Hepatocyte (in vitro differentiated cells): ENCODE results near the gene NR1D1. TPM values are rescaled to one million over a fixed set of nuclear protein-coding genes. Genes with fewer than 3 reads are reported as not detected.

Experiments
- DNase-seq: peaks from one replicate; pipeline ENCODE4 v3.0.0-alpha.2; 2016; ENCODE audit warnings: low spot score
- H2AFZ ChIP-seq: fragments of 200-600 bp; sonication (generic); 2 replicates; pipeline ENCODE4 v1.6.0; 2016; ENCODE audit warnings: antibody characterized with exemption, mild to moderate bottlenecking
- H3K27ac ChIP-seq: fragments of 200-600 bp; sonication (generic); 2 replicates; pipeline ENCODE4 v1.5.1; 2016; ENCODE audit warnings: mild to moderate bottlenecking
- H3K27me3 ChIP-seq: fragments of 200-600 bp; sonication (generic); 2 replicates; pipeline ENCODE4 v1.6.1; 2016
- H3K36me3 ChIP-seq: fragments of 200-600 bp; sonication (generic); replicated peaks from 2 replicates; pipeline ENCODE4 v1.5.1; 2016; ENCODE audit warnings: low read depth; ENCODE audit not compliant: insufficient read depth
- H3K4me1 ChIP-seq: fragments of 200-600 bp; sonication (generic); 2 replicates; pipeline ENCODE4 v1.5.1; 2016; ENCODE audit warnings: mild to moderate bottlenecking, moderate library complexity; ENCODE audit not compliant: insufficient read depth
- H3K4me2 ChIP-seq: fragments of 200-600 bp; sonication (generic); 2 replicates; pipeline ENCODE4 v1.6.0; 2016
- H3K4me3 ChIP-seq: fragments of 200-600 bp; sonication (generic); 2 replicates; pipeline ENCODE4 v1.5.1; 2016; ENCODE audit warnings: mild to moderate bottlenecking
- H3K79me2 ChIP-seq: fragments of 200-600 bp; sonication (generic); 2 replicates; pipeline ENCODE4 v1.6.0; 2017; ENCODE audit warnings: mild to moderate bottlenecking
- H3K9me2 ChIP-seq: fragments of 200-600 bp; sonication (generic); replicated peaks from 2 replicates; pipeline ENCODE4 v1.6.0; 2017; ENCODE audit warnings: mild to moderate bottlenecking; ENCODE audit not compliant: insufficient read depth
- H3K9me3 ChIP-seq: fragments of 200-600 bp; sonication (generic); 2 replicates; pipeline ENCODE4 v1.5.1; 2016; ENCODE audit warnings: low read depth, mild to moderate bottlenecking
- H4K20me1 ChIP-seq: fragments of 200-600 bp; sonication (generic); 2 replicates; pipeline ENCODE4 v1.6.0; 2016; ENCODE audit warnings: mild to moderate bottlenecking; ENCODE audit not compliant: insufficient read depth, poor library complexity, severe bottlenecking
- EZH2 ChIP-seq: fragments of 200-600 bp; sonication (generic); IDR thresholded peaks from 2 replicates; pipeline ENCODE4 v1.6.1; 2016; ENCODE audit warnings: antibody characterized with exemption, mild to moderate bottlenecking, borderline replicate concordance
- EZH2phosphoT487 ChIP-seq: fragments of 200-600 bp; sonication (generic); IDR thresholded peaks from one replicate; pipeline ENCODE4 v1.6.1; 2018; ENCODE audit warnings: antibody characterized with exemption, mild to moderate bottlenecking, low read depth, moderate library complexity; ENCODE audit not compliant: unreplicated experiment, severe bottlenecking
- WGBS: methylation state at CpG from one replicate; pipeline ENCODE4 v1.1.6; 2016; ENCODE audit warnings: low lambda C conversion rate; ENCODE audit errors: missing lambda C conversion rate; 5-methylcytosine and 5-hydroxymethylcytosine counted together
- polyA plus RNA-seq: library from polyadenylated mRNA; unstranded; fragments of >200 nt; fragmentation: Nextera tagmentation; extraction: Ambion mirVana; gene quantifications from 2 replicates; pipeline ENCODE4 v1.2.1, GENCODE V29; 2016
- total RNA-seq: library from RNA; depleted of rRNA; stranded (reverse); fragments of >200 nt; gene quantifications from 2 replicates; pipeline ENCODE4 v1.2.3, GENCODE V29; 2014
- TF ChIP-seq, protein P1 (sequence below): fragments of 200-600 bp; sonication (generic); IDR thresholded peaks from 2 replicates; pipeline ENCODE4 v1.5.1; 2016; ENCODE audit warnings: antibody characterized with exemption, mild to moderate bottlenecking; ENCODE audit not compliant: poor library complexity

NR1D1 gene
- total and polyA plus RNA-seq, 2 experiments from 2014 or later, result 3.0 to 7.1 TPM

DNA sequence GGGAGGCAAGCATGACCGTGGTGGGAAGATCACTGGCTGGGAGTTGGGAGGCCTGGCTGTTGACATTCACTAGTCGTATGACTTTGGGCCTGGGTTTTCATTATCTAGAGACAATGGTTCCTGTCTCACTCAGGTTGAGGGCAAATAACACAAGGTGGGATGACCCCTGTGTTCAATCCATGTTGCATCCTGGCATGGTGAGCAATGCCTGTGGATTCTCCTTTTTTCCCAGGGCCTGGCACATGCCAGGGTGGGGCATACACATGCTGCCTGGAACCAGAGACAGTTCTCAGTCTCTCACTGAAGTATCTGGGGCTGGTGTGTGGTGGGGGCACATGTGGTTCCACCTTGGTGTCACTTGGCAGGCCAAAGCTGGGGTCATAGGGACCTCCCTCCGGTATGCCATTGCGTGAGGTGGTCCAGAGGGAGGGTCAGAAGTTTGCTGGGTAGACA is 32.2 kb downstream of the NR1D1 start:
- Histone ChIP-seq H2AFZ (no peak overlapping the region), H3K4me1 (peaks cover 85% of the 10 kb centered on the region), H3K36me3 (no peaks in the 10 kb centered on the region), H4K20me1 (peaks cover 4% of the 10 kb centered on the region), H3K9me2 (no peaks in the 10 kb centered on the region), H3K9me3 (no peaks in the 10 kb centered on the region), H3K27ac (peak overlapping the region; percentile 98), H3K4me2 (peak overlapping the region; percentile 67), H3K79me2 (peaks cover 90% of the 10 kb centered on the region), H3K27me3 (no peaks in the 10 kb centered on the region), H3K4me3 (no peak overlapping the region)
- WGBS, result 66% methylated on average over 4 of the region's 4 CpGs
- TF ChIP-seq EZH2, result no peak
- no peak for TF ChIP-seq EZH2phosphoT487
- TF ChIP-seq, protein P1, sequence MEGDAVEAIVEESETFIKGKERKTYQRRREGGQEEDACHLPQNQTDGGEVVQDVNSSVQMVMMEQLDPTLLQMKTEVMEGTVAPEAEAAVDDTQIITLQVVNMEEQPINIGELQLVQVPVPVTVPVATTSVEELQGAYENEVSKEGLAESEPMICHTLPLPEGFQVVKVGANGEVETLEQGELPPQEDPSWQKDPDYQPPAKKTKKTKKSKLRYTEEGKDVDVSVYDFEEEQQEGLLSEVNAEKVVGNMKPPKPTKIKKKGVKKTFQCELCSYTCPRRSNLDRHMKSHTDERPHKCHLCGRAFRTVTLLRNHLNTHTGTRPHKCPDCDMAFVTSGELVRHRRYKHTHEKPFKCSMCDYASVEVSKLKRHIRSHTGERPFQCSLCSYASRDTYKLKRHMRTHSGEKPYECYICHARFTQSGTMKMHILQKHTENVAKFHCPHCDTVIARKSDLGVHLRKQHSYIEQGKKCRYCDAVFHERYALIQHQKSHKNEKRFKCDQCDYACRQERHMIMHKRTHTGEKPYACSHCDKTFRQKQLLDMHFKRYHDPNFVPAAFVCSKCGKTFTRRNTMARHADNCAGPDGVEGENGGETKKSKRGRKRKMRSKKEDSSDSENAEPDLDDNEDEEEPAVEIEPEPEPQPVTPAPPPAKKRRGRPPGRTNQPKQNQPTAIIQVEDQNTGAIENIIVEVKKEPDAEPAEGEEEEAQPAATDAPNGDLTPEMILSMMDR, result no peak
- DNase-seq, result no peak

DNA sequence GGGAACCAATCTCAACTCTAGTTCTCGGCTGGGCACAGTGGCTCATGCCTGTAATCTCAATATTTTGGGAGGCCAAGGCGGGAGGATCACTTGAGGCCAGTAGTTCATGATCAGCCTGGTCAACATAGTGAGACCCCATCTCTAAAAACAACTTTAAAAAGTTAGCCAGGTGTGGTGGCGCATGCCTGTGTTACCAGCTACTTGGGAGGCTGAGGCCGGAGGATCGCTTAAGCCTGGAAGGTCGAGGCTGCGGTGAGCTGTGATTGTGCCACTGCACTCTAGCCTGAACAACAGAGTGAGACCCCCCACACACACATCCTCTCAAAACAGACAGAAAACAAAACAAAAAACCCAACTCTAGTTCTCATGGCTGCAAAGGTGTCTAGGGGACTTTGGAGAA is 32.7 kb downstream of the NR1D1 start:
- Histone ChIP-seq H3K4me1 (peaks cover 80% of the 10 kb centered on the region), H3K9me3 (no peaks in the 10 kb centered on the region), H3K4me3 (no peak overlapping the region), H4K20me1 (peaks cover 4% of the 10 kb centered on the region), H3K4me2 (no peak overlapping the region), H3K9me2 (no peaks in the 10 kb centered on the region), H2AFZ (no peak overlapping the region), H3K79me2 (peaks cover 92% of the 10 kb centered on the region), H3K36me3 (no peaks in the 10 kb centered on the region), H3K27ac (peak overlapping the region; percentile 98), H3K27me3 (no peaks in the 10 kb centered on the region)
- no peak for TF ChIP-seq EZH2phosphoT487
- no peak for TF ChIP-seq EZH2
- DNase-seq, result no peak
- WGBS, result 95% methylated on average over 7 of the region's 7 CpGs

DNA sequence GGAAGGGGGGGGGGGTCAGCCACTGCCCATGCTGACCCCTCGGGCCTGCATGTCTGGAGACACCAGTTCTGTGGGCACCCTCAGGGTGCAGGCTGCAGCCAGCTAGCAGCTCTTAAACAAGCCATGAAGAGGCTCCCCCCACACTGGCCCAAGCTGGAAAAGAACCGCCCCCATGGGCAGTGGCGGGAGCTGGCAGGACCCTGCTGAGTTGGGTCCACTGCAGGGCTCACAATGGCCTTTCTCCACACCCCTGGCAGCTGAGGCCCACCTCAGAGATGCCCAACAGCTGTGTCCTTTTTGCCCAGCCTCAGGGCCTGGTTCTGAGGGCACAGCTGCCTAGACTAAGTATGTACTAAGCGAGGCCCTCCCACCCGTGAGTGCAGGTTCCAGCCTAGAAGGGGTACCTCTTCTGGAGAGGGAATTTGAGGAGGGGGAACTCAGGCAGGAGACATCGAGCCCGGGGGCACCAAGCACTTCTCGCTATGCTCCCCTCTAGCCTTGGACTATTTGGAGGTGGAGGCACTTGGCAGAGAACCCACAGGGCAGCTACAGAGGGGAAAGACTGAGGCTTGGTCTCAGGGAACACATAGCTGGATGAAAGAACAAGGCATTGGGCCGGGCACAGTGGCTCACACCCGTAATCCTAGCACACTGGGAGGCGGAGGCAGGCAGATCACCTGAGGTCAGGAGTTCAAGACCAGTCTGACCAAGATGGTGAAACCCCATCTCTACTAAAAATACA is 34.4 kb downstream of the NR1D1 start:
- Histone ChIP-seq H3K4me2 (peak overlapping the region; percentile 94), H3K4me1 (peaks cover 63% of the 10 kb centered on the region), H3K79me2 (peaks cover 74% of the 10 kb centered on the region), H3K9me2 (no peaks in the 10 kb centered on the region), H3K4me3 (no peak overlapping the region), H4K20me1 (peaks cover 4% of the 10 kb centered on the region), H2AFZ (no peak overlapping the region), H3K27me3 (no peaks in the 10 kb centered on the region), H3K9me3 (no peaks in the 10 kb centered on the region), H3K36me3 (no peaks in the 10 kb centered on the region), H3K27ac (peak overlapping the region; percentile 88)
- 87% methylated on average over 10 of the region's 11 CpGs for WGBS
- TF ChIP-seq, protein P1, result no peak
- TF ChIP-seq EZH2, result no peak
- TF ChIP-seq EZH2phosphoT487, result no peak
- no peak for DNase-seq

DNA sequence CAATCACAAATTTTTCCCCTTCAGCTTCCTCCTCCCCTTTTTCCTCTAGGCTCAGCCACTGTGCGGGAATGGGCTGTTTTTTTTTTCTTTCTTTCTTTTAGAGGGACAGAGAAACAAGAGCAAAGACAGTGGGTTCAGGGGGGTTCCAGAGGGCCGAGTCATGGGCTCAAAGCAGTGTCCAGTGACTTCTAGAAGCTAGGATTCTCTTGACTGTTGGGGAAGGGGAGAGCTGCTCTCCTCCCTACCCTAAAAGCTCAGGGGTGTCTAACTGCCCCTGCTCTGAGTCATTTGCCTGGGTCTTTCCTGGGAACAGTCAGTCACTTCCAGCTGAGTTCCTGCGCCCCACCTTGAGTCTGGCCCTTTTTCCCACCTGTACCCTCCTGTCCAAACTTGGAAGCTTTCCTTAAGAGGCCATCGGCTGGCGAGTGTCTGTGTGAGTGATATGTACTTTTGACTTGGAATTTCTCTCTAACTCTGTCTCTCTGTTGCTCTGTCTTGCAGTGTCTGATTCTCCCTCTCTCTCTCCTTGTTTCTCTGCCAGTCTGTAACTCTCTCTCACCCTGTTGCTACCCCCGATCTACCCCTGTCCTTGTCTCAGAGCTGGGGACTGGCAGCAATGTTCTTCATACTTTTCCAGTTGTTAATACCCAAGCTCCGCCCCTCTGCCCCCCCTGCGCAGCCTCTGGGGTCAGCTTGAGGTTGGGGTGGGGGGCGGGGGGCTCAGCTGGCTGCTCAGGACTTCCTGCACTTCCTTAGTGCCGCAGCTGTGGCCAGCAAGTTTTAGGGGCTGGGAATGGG is 35.2 kb downstream of the NR1D1 start:
- H2AFZ ChIP-seq, result no peak overlapping the region
- H3K4me3 ChIP-seq, result peak overlapping the region; percentile 100
- no peaks in the 10 kb centered on the region for H3K36me3 ChIP-seq
- no peak for DNase-seq
- H3K79me2 ChIP-seq, result peaks cover 67% of the 10 kb centered on the region
- 32% methylated on average over 9 of the region's 10 CpGs for WGBS
- H3K4me2 ChIP-seq, result peak overlapping the region; percentile 94
- TF ChIP-seq EZH2phosphoT487, result no peak
- TF ChIP-seq, protein P1, result no peak
- TF ChIP-seq EZH2, result no peak
- no peaks in the 10 kb centered on the region for H3K9me3 ChIP-seq
- peaks cover 4% of the 10 kb centered on the region for H4K20me1 ChIP-seq
- H3K9me2 ChIP-seq, result no peaks in the 10 kb centered on the region
- no peaks in the 10 kb centered on the region for H3K27me3 ChIP-seq
- peaks cover 55% of the 10 kb centered on the region for H3K4me1 ChIP-seq
- peak overlapping the region; percentile 88 for H3K27ac ChIP-seq
